Measurements from ENCODE around the gene RGS8. TPM values are rescaled to one million over a fixed set of nuclear protein-coding genes. Genes with fewer than 3 reads are reported as not detected.

Gene RGS8
- total RNA-seq, 4 donors from 2014 or later = 2.2 TPM; not detected in 3

DNA sequence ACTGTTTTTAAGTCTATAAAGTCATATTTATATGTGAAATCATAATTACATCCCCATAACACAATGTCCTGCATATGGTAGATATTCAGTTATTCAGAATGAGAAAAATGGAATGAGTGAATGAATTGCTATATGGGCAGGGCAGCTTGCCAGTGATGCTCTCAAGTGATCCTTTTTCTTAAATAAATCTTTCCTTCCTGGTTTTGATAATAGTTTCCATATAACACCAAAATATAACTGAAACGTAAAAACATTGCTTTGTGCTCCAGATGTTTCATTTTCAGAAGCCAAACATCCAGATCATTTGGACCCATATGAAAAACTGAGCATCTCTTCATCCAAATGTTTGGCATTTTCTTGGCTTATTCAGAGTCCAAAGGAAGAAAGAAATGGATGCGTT lies 30.2 kb upstream of the RGS8 start:
- in situ Hi-C loops (cut with MboI; ENCODE audit: low pct_ligation_motif_present in 1 of 4, low pct_unique_long_range_greater_than_20kb in 1 of 4, low sequenced_read_pairs in 3 of 4) (no loop called here), intact Hi-C loops (cut with DNase I; ENCODE audit: low total_unique reads) (no loop called here)
- no peak for DNase-seq
- Histone ChIP-seq H3K27me3 (no peaks in the 10 kb centered on the region), H3K4me3 (no peak overlapping the region), H3K27ac (no peak overlapping the region), H3K9me3 (no peaks in the 10 kb centered on the region), H3K4me1 (no peaks in the 10 kb centered on the region), H3K36me3 (no peaks in the 10 kb centered on the region)
- no peak for TF ChIP-seq POLR2AphosphoS5 (IDR thresholded peaks at IDR 0.05)
- TF ChIP-seq, protein P1, sequence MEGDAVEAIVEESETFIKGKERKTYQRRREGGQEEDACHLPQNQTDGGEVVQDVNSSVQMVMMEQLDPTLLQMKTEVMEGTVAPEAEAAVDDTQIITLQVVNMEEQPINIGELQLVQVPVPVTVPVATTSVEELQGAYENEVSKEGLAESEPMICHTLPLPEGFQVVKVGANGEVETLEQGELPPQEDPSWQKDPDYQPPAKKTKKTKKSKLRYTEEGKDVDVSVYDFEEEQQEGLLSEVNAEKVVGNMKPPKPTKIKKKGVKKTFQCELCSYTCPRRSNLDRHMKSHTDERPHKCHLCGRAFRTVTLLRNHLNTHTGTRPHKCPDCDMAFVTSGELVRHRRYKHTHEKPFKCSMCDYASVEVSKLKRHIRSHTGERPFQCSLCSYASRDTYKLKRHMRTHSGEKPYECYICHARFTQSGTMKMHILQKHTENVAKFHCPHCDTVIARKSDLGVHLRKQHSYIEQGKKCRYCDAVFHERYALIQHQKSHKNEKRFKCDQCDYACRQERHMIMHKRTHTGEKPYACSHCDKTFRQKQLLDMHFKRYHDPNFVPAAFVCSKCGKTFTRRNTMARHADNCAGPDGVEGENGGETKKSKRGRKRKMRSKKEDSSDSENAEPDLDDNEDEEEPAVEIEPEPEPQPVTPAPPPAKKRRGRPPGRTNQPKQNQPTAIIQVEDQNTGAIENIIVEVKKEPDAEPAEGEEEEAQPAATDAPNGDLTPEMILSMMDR (IDR thresholded peaks at IDR 0.05) = no peak
- TF ChIP-seq EP300 (IDR thresholded peaks at IDR 0.05; ENCODE audit: low read depth) = no peak
- no peak for TF ChIP-seq POLR2A (IDR thresholded peaks at IDR 0.05)
- WGBS, 2 donors (ENCODE audit: low coverage in 1 of 2) = 71 to 78% methylated on average over 2 of the region's 2 CpGs

DNA sequence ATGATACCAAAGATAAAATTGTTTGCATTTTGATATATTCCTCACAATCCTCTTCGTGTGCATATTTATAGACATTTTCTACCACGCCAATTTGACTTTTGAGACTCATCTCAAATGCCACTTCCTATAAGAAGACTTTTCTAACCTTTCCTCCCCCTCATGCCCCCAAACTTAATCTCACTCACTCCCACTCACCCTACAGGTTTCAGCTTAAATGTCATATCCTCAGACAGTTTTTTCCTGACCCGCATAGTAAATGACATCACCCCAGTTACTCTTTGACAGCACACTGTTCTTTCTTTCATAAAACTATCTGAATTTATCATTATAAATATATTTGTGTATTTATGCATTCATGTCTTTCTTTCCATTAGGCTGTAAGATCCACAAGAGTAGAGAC lies 29.6 kb upstream of the RGS8 start:
- no peak overlapping the region for H3K4me3 ChIP-seq
- no peaks in the 10 kb centered on the region for H3K9me3 ChIP-seq
- no peak overlapping the region for H3K27ac ChIP-seq
- no peaks in the 10 kb centered on the region for H3K36me3 ChIP-seq
- WGBS, 2 donors (ENCODE audit: low coverage in 1 of 2) = 70 to 84% methylated on average over 3 of the region's 3 CpGs
- no peaks in the 10 kb centered on the region for H3K4me1 ChIP-seq
- intact Hi-C loops (cut with DNase I; ENCODE audit: low total_unique reads) (no loop called here), in situ Hi-C loops (cut with MboI; ENCODE audit: low pct_ligation_motif_present in 1 of 4, low pct_unique_long_range_greater_than_20kb in 1 of 4, low sequenced_read_pairs in 3 of 4) (no loop called here)
- DNase-seq = no peak
- H3K27me3 ChIP-seq = no peaks in the 10 kb centered on the region
- TF ChIP-seq EP300 (IDR thresholded peaks at IDR 0.05; ENCODE audit: low read depth) = no peak
- no peak for TF ChIP-seq POLR2A (IDR thresholded peaks at IDR 0.05)

DNA sequence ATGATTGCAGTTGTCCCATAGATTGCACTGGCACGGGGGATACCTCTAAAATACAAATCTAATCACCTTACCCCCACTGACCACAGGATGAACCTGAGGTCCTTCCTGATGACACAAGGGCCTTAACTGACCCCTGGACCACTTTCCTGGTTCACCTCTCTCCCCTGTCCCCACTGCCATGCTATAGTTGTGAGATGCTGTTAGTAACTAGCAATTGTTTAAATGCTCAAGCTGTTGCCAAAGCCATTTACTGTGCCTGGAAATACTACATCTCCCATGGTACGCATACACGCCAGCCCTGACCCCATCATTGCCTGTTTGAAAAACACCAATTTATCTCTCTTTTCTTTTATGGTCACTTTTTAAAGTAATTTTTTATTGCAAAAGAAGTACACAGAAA lies 29.1 kb upstream of the RGS8 start:
- WGBS, 2 donors (ENCODE audit: low coverage in 1 of 2) = 96 to 100% methylated on average over 2 to 3 of the region's 3 CpGs
- TF ChIP-seq EP300 (IDR thresholded peaks at IDR 0.05; ENCODE audit: low read depth) (no peak), POLR2A (IDR thresholded peaks at IDR 0.05) (no peak), POLR2AphosphoS5 (IDR thresholded peaks at IDR 0.05) (no peak)
- TF ChIP-seq, protein P1 (IDR thresholded peaks at IDR 0.05) = no peak
- Histone ChIP-seq H3K4me3 (no peak overlapping the region), H3K9me3 (no peaks in the 10 kb centered on the region), H3K27ac (no peak overlapping the region), H3K27me3 (no peaks in the 10 kb centered on the region), H3K36me3 (no peaks in the 10 kb centered on the region), H3K4me1 (no peaks in the 10 kb centered on the region)
- in situ Hi-C loops (cut with MboI; ENCODE audit: low pct_ligation_motif_present in 1 of 4, low pct_unique_long_range_greater_than_20kb in 1 of 4, low sequenced_read_pairs in 3 of 4) (no loop called here), intact Hi-C loops (cut with DNase I; ENCODE audit: low total_unique reads) (no loop called here)
- no peak for DNase-seq

DNA sequence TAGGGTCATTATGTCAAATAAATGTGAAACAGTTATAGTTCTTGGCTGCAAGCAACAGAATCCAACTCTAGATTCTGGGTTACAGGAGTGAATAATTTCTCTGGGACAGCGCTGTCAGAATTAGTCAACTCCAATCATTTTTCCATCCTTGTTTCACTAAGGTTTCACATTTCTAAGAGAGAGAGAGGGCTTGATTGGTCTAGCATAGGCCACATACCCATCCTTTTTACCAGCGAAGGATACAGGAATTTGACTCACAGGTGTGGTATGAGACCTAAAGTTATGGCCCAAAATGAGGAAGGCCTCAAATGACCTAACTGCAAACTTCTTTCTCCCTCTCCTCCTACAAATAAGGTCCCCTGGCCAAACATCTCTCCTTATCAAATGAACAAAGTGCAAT lies 25.5 kb upstream of the RGS8 start:
- H3K9me3 ChIP-seq = no peaks in the 10 kb centered on the region
- no peaks in the 10 kb centered on the region for H3K27me3 ChIP-seq
- intact Hi-C loops (cut with DNase I; ENCODE audit: low total_unique reads) = no loop called here
- no peak for TF ChIP-seq EP300 (IDR thresholded peaks at IDR 0.05; ENCODE audit: low read depth)
- TF ChIP-seq POLR2A (IDR thresholded peaks at IDR 0.05) = no peak
- TF ChIP-seq POLR2AphosphoS5 (IDR thresholded peaks at IDR 0.05) = no peak
- TF ChIP-seq, protein P1 (IDR thresholded peaks at IDR 0.05) = no peak
- DNase-seq = no peak
- in situ Hi-C loops (cut with MboI; ENCODE audit: low pct_ligation_motif_present in 1 of 4, low pct_unique_long_range_greater_than_20kb in 1 of 4, low sequenced_read_pairs in 3 of 4) = no loop called here
- no peak overlapping the region for H3K27ac ChIP-seq
- no peak overlapping the region for H3K4me3 ChIP-seq
- no peaks in the 10 kb centered on the region for H3K4me1 ChIP-seq
- no peaks in the 10 kb centered on the region for H3K36me3 ChIP-seq
- 72 to 93% methylated on average over 2 of the region's 2 CpGs for WGBS, 2 donors (ENCODE audit: low coverage in 1 of 2)

DNA sequence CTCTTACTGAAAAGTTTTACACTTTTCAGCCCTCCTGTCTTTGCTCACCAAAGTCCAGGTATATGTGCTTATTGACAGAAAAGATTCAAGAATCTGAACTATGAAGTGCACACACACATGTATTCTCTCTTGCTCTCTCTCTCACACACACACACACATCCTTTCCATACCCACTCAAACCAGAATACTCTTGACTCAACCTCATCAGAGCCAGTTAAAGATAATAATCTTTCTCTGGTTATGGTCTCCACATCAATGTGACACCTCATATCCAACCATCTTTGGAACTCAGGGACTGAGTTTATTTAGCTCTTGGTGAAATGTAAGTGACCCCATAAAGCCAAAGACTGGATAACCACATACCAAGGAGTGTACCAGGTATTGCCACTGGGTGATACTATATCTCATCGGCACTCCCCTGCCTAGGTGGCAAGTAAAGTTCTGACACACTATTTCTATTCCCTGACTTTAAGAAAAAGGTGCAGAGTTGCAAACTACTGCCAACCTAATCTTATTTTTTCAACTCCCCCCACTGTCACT lies 24.9 kb upstream of the RGS8 start:
- intact Hi-C loops (cut with DNase I; ENCODE audit: low total_unique reads) (no loop called here), in situ Hi-C loops (cut with MboI; ENCODE audit: low pct_ligation_motif_present in 1 of 4, low pct_unique_long_range_greater_than_20kb in 1 of 4, low sequenced_read_pairs in 3 of 4) (no loop called here)
- Histone ChIP-seq H3K36me3 (no peaks in the 10 kb centered on the region), H3K9me3 (no peaks in the 10 kb centered on the region), H3K4me1 (no peaks in the 10 kb centered on the region), H3K27me3 (no peaks in the 10 kb centered on the region), H3K27ac (no peak overlapping the region), H3K4me3 (no peak overlapping the region)
- WGBS, 2 donors (ENCODE audit: low coverage in 1 of 2) = 96 to 100% methylated on average over 1 of the region's 1 CpG
- DNase-seq = no peak
- TF ChIP-seq EP300 (IDR thresholded peaks at IDR 0.05; ENCODE audit: low read depth) (no peak), POLR2AphosphoS5 (IDR thresholded peaks at IDR 0.05) (no peak), POLR2A (IDR thresholded peaks at IDR 0.05) (no peak)
- TF ChIP-seq, protein P1 (IDR thresholded peaks at IDR 0.05) = no peak
